ENCODE measurements around the gene TSSK2. TPM values are rescaled to one million over a fixed set of nuclear protein-coding genes. Genes with fewer than 3 reads are reported as not detected.

TSSK2 gene
- total and polyA plus RNA-seq, 2 experiments from 2014 or later = not detected

DNA sequence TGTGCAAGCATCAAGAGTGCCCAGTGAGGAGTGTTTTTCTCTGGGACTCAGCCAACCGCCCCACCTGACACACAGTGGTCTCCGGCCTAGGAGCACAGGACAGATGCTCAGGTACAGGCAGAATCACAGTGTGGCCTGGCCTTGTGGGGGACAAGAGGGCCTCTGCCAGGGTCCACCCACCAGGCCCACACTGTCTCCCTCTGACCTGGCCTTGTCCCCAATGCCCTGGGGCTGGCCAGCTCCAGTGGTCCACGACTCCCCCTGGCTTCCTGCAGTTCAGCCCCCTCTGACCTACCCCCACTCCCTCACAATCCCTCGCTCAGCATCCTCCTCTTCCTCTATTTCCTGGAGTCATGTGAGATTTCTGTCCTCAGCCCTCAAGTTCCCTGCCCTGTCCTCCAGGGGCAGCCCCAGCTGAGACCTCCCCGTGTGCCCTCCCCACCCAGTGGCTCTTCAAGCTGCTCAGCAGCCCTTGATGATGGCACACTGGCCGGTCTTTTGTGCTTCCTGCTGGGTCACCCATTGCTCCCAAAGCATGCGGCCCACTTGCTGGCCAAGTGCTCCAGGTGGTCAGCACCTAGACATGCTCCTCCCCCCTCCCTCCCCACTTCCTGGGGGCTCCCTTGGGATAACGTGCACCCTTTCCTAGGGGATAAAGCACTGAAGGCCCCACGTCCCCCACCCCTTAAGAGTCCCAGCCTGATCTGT is 1.7 kb downstream of the TSSK2 start:
- no peak for DNase-seq (ENCODE audit: low spot score)
- Histone ChIP-seq H2AFZ (no peak overlapping the region), H3K79me2 (no peaks in the 10 kb centered on the region), H3K27me3 (no peaks in the 10 kb centered on the region), H3K4me2 (no peak overlapping the region), H3K9me3 (ENCODE audit: low read depth) (no peaks in the 10 kb centered on the region), H3K9me2 (replicated peaks; ENCODE audit: insufficient read depth) (no peaks in the 10 kb centered on the region), H3K27ac (no peak overlapping the region), H3K4me1 (ENCODE audit: insufficient read depth) (no peaks in the 10 kb centered on the region), H4K20me1 (ENCODE audit: insufficient read depth, poor library complexity, severe bottlenecking) (no peaks in the 10 kb centered on the region), H3K36me3 (replicated peaks; ENCODE audit: insufficient read depth, low read depth) (no peaks in the 10 kb centered on the region), H3K4me3 (no peak overlapping the region)
- TF ChIP-seq EZH2 (IDR thresholded peaks at IDR 0.05; ENCODE audit: borderline replicate concordance) (no peak), EZH2phosphoT487 (IDR thresholded peaks at IDR 0.05; ENCODE audit: low read depth, severe bottlenecking, unreplicated experiment) (no peak)
- TF ChIP-seq, protein P1, sequence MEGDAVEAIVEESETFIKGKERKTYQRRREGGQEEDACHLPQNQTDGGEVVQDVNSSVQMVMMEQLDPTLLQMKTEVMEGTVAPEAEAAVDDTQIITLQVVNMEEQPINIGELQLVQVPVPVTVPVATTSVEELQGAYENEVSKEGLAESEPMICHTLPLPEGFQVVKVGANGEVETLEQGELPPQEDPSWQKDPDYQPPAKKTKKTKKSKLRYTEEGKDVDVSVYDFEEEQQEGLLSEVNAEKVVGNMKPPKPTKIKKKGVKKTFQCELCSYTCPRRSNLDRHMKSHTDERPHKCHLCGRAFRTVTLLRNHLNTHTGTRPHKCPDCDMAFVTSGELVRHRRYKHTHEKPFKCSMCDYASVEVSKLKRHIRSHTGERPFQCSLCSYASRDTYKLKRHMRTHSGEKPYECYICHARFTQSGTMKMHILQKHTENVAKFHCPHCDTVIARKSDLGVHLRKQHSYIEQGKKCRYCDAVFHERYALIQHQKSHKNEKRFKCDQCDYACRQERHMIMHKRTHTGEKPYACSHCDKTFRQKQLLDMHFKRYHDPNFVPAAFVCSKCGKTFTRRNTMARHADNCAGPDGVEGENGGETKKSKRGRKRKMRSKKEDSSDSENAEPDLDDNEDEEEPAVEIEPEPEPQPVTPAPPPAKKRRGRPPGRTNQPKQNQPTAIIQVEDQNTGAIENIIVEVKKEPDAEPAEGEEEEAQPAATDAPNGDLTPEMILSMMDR (IDR thresholded peaks at IDR 0.05; ENCODE audit: poor library complexity) = no peak
- WGBS (ENCODE audit: low lambda C conversion rate, missing lambda C conversion rate) = 96% methylated on average over 9 of the region's 9 CpGs

DNA sequence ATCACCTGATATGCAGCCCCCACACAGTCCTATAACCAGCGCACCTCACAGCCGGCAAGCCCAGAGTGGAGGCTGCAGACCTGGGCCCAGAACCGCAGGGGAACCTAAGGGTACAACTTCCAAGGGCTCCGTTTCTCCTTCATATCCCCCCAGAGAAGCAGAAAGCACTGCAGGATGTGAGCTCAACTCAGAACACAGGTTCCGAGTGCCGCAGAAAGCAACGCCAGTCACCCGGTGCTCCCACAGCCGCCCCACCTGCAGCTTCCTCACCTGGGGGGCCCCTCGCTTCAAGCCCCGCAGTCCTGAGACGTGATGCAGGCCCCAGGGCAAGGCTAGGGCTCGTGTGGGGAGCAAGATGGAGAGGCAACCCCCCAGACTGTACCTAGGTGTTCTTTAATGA is 2.5 kb downstream of the TSSK2 start:
- Histone ChIP-seq H3K27me3 (no peaks in the 10 kb centered on the region), H3K9me3 (ENCODE audit: low read depth) (no peaks in the 10 kb centered on the region), H3K27ac (no peak overlapping the region), H2AFZ (no peak overlapping the region), H3K79me2 (no peaks in the 10 kb centered on the region), H3K4me2 (no peak overlapping the region), H4K20me1 (ENCODE audit: insufficient read depth, poor library complexity, severe bottlenecking) (no peaks in the 10 kb centered on the region), H3K4me1 (ENCODE audit: insufficient read depth) (no peaks in the 10 kb centered on the region), H3K4me3 (no peak overlapping the region), H3K9me2 (replicated peaks; ENCODE audit: insufficient read depth) (no peaks in the 10 kb centered on the region), H3K36me3 (replicated peaks; ENCODE audit: insufficient read depth, low read depth) (no peaks in the 10 kb centered on the region)
- 99% methylated on average over 13 of the region's 13 CpGs for WGBS (ENCODE audit: low lambda C conversion rate, missing lambda C conversion rate)
- TF ChIP-seq EZH2phosphoT487 (IDR thresholded peaks at IDR 0.05; ENCODE audit: low read depth, severe bottlenecking, unreplicated experiment) (no peak), EZH2 (IDR thresholded peaks at IDR 0.05; ENCODE audit: borderline replicate concordance) (no peak)
- TF ChIP-seq, protein P1 (IDR thresholded peaks at IDR 0.05; ENCODE audit: poor library complexity) = no peak
- no peak for DNase-seq (ENCODE audit: low spot score)

DNA sequence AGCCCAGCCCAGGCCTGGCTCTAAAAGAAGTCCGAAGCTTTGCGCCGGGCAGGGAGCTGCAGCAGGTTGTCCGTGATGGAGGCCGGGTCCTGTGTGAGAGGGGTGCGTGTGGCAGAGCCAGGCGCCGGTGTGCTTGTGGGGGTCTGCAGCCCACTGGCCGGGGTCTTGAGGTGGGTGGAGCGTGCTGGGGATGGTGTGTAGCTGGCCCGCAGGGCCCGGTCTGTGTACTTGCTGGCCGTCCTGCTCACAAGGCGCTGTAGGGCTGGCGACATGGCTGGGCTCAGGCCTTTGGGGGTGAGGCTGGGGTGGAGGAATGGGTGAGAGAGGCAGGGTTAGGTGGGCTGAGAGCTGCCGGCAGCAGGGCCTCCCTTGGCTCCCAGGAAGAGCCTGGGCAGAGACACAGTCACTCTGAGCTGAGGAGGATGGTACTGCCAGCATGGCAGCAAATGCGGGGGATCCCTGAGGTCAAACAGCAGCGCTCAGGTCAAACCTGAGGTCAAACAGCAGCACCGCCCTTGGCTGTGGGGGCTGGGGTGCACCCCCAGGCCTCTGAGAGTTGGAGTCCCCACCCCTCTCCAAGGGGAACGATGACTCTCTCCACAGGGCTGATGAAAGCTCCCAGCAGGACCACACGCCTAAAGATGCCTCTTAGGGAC is 3.2 kb downstream of the TSSK2 start:
- H3K79me2 ChIP-seq = no peaks in the 10 kb centered on the region
- no peaks in the 10 kb centered on the region for H3K9me3 ChIP-seq (ENCODE audit: low read depth)
- H3K27me3 ChIP-seq = no peaks in the 10 kb centered on the region
- H3K4me1 ChIP-seq (ENCODE audit: insufficient read depth) = no peaks in the 10 kb centered on the region
- no peak overlapping the region for H2AFZ ChIP-seq
- H3K36me3 ChIP-seq (replicated peaks; ENCODE audit: insufficient read depth, low read depth) = no peaks in the 10 kb centered on the region
- TF ChIP-seq EZH2phosphoT487 (IDR thresholded peaks at IDR 0.05; ENCODE audit: low read depth, severe bottlenecking, unreplicated experiment) (no peak), EZH2 (IDR thresholded peaks at IDR 0.05; ENCODE audit: borderline replicate concordance) (no peak)
- TF ChIP-seq, protein P1 (IDR thresholded peaks at IDR 0.05; ENCODE audit: poor library complexity) = no peak
- DNase-seq (ENCODE audit: low spot score) = no peak
- no peak overlapping the region for H3K4me3 ChIP-seq
- no peak overlapping the region for H3K27ac ChIP-seq
- H4K20me1 ChIP-seq (ENCODE audit: insufficient read depth, poor library complexity, severe bottlenecking) = no peaks in the 10 kb centered on the region
- no peak overlapping the region for H3K4me2 ChIP-seq
- no peaks in the 10 kb centered on the region for H3K9me2 ChIP-seq (replicated peaks; ENCODE audit: insufficient read depth)
- 98% methylated on average over 19 of the region's 21 CpGs for WGBS (ENCODE audit: low lambda C conversion rate, missing lambda C conversion rate)

Data from hepatocyte (in vitro differentiated cells).